ENCODE results near the gene BCL11A. TPM values are rescaled to one million over a fixed set of nuclear protein-coding genes. Genes with fewer than 3 reads are reported as not detected.

BCL11A gene
- total RNA-seq, 1 experiment from 2014 or later = 91.4 TPM

DNA sequence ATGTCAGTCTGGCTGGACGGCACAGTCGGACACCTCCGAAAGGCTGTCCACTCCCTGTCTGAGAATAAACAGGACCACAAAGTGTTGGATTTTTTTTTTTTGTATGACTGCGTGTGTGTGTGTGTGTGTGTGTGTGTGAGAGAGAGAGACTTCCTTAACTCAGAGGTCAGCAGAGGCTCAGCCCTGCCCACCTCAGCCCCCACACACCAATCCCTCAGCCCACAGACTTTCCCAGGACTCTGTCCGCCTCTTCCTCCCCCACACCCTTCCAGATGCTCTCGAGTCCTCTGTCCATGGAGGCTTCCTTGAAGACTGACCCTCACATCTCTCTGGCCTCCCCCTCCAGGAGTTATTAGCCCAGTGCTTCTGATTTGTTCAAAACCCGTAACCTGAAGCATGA is 147.3 kb downstream of the BCL11A start:
- H3K23me2 ChIP-seq (ENCODE audit: insufficient read length, low read depth, low read length, poor library complexity, severe bottlenecking) = no peaks in the 10 kb centered on the region
- no peak overlapping the region for H3K4me3 Mint-ChIP-seq

More for the DNA sequence above, 147.3 kb downstream of the BCL11A start:
- no peak overlapping the region for H2BK12ac ChIP-seq (ENCODE audit: insufficient read length, low read depth, low read length)
- Mint-ChIP-seq H3K9me3 (no peaks in the 10 kb centered on the region), H3K27ac (no peak overlapping the region), H3K27me3 (ENCODE audit: low read depth) (peaks cover 16% of the 10 kb centered on the region), H3K36me3 (ENCODE audit: insufficient read depth in 1 of 3, low read depth in 3 of 3) (no peaks in the 10 kb centered on the region; a peak in 1 of 7 replicates), H3K4me1 (peaks cover 35 to 51% of the 10 kb centered on the region in 2 experiments)
- H4K20me1 ChIP-seq (ENCODE audit: control insufficient read depth, insufficient read depth, insufficient read length) = no peaks in the 10 kb centered on the region
- no peak overlapping the region for H4K91ac ChIP-seq (ENCODE audit: insufficient read length, low read depth, low read length)
- H3K79me1 ChIP-seq (ENCODE audit: insufficient read depth, low read depth, low read length, poor library complexity, severe bottlenecking) = no peaks in the 10 kb centered on the region
- H4K8ac ChIP-seq (replicated peaks; ENCODE audit: insufficient read length, low read depth, low read length) = no peak overlapping the region
- peaks cover 1% of the 10 kb centered on the region; the same call in 1 of the 2 replicates for H3K27me3 ChIP-seq (ENCODE audit: insufficient read depth, low read length)
- H3K27ac ChIP-seq (ENCODE audit: insufficient read length, low read depth, low read length) = no peak overlapping the region
- H2AK5ac ChIP-seq (ENCODE audit: insufficient read length, low read length) = no peak overlapping the region
- H3K4me1 ChIP-seq (ENCODE audit: insufficient read depth, low read length) = peaks cover 3% of the 10 kb centered on the region; the same call in 1 of the 2 replicates
- H2BK5ac ChIP-seq (ENCODE audit: insufficient read length, low read length) = no peak overlapping the region
- no peak overlapping the region for H3K4ac ChIP-seq (ENCODE audit: low read depth, low read length)
- no peaks in the 10 kb centered on the region for H3K9me3 ChIP-seq (ENCODE audit: control insufficient read depth, low read depth, low read length)
- H3K23ac ChIP-seq (ENCODE audit: insufficient read length, low read depth, low read length) = no peak overlapping the region
- DNase-seq = no peak
- H3K56ac ChIP-seq (ENCODE audit: insufficient read length, low read depth, low read length) = no peak overlapping the region
- H3K79me2 ChIP-seq (ENCODE audit: insufficient read depth, low read length) = no peaks in the 10 kb centered on the region
- H4K5ac ChIP-seq (ENCODE audit: insufficient read length, low read depth, low read length) = no peak overlapping the region
- no peak overlapping the region for H2AFZ ChIP-seq (ENCODE audit: low read length)
- no peak overlapping the region for H3T11ph ChIP-seq (ENCODE audit: low read length)
- no CpG with 5 or more reads among the region's 7 CpGs for WGBS (ENCODE audit: extremely low coverage, insufficient read length, low lambda C conversion rate)
- H3K14ac ChIP-seq (ENCODE audit: insufficient read depth, low read length) = no peak overlapping the region
- H3K9ac ChIP-seq (ENCODE audit: extremely low read depth, insufficient read length, low read length) = no peak overlapping the region
- TF ChIP-seq, protein P1, sequence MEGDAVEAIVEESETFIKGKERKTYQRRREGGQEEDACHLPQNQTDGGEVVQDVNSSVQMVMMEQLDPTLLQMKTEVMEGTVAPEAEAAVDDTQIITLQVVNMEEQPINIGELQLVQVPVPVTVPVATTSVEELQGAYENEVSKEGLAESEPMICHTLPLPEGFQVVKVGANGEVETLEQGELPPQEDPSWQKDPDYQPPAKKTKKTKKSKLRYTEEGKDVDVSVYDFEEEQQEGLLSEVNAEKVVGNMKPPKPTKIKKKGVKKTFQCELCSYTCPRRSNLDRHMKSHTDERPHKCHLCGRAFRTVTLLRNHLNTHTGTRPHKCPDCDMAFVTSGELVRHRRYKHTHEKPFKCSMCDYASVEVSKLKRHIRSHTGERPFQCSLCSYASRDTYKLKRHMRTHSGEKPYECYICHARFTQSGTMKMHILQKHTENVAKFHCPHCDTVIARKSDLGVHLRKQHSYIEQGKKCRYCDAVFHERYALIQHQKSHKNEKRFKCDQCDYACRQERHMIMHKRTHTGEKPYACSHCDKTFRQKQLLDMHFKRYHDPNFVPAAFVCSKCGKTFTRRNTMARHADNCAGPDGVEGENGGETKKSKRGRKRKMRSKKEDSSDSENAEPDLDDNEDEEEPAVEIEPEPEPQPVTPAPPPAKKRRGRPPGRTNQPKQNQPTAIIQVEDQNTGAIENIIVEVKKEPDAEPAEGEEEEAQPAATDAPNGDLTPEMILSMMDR (conservative IDR thresholded peaks at IDR 0.05) = no peak
- no peak overlapping the region for H2BK15ac ChIP-seq (ENCODE audit: low read depth, low read length)
- no peak overlapping the region for H2BK120ac ChIP-seq (ENCODE audit: low read depth, low read length, poor library complexity, severe bottlenecking)
- no peak overlapping the region for H2BK20ac ChIP-seq (ENCODE audit: low read depth, low read length, poor library complexity, severe bottlenecking)
- H3K18ac ChIP-seq (ENCODE audit: insufficient read length, low read depth, low read length) = no peak overlapping the region
- H3K4me2 ChIP-seq (ENCODE audit: insufficient read depth, insufficient read length, low read length) = no peak overlapping the region
